Colonic mucosa (tissue), 4 donors: ENCODE measurements around the gene SLC35F1. TPM values are rescaled to one million over a fixed set of nuclear protein-coding genes. Genes with fewer than 3 reads are reported as not detected.

Experiments
- DNase-seq: peaks from one replicate; pipeline ENCODE4 v3.0.0-alpha.2; 2020
- H3K27ac ChIP-seq: fragments of 200-600 bp; one replicate; pipeline ENCODE4 v1.8.0; 2021
- H3K27me3 ChIP-seq: fragments of 200-600 bp; one replicate; pipeline ENCODE4 v1.8.0; 2021
- H3K36me3 ChIP-seq: fragments of 200-600 bp; one replicate; pipeline ENCODE4 v1.8.0; 2021
- H3K4me1 ChIP-seq: fragments of 200-600 bp; one replicate; pipeline ENCODE4 v1.8.0; 2021; ENCODE audit warnings: mild to moderate bottlenecking
- H3K4me3 ChIP-seq: fragments of 200-600 bp; one replicate; pipeline ENCODE4 v1.8.0; 2021
- H3K9ac ChIP-seq, 2 donors: one replicate each; pipeline ENCODE4 v1.7.0; 2013; ENCODE audit warnings: control low read depth in 2 of 2, low read depth in 2 of 2, low read length in 2 of 2
- H3K9me3 ChIP-seq: fragments of 200-600 bp; one replicate; pipeline ENCODE4 v1.8.0; 2021
- CTCF ChIP-seq: fragments of 200-600 bp; IDR thresholded peaks from one replicate; pipeline ENCODE4 v1.8.0; 2022; ENCODE audit warnings: antibody characterized with exemption, mild to moderate bottlenecking
- intact Hi-C: fragments of 100-400 bp; cut with DNase I; formaldehyde crosslinking; loops from one replicate; pipeline ENCODE4 v1.14.1; 2022
- total RNA-seq, 2 donors: library from RNA; stranded (reverse); fragmentation: NEBNext Ultra II Directional in 1 of 2; extraction: Animal tissue kit (Norgen Biotek cat#: 25700) in 1 of 2; gene quantifications; one replicate each; pipeline ENCODE4 v1.2.1, GENCODE V29; 2021
- donor health status: healthy.
- donor health status: DM: no; HTN: no; CAD: no.
- donor health status: DM: no; HTN: no; CAD: no.

Gene SLC35F1
- total RNA-seq, 2 donors from 2014 or later = 0.25 to 1.1 TPM

DNA sequence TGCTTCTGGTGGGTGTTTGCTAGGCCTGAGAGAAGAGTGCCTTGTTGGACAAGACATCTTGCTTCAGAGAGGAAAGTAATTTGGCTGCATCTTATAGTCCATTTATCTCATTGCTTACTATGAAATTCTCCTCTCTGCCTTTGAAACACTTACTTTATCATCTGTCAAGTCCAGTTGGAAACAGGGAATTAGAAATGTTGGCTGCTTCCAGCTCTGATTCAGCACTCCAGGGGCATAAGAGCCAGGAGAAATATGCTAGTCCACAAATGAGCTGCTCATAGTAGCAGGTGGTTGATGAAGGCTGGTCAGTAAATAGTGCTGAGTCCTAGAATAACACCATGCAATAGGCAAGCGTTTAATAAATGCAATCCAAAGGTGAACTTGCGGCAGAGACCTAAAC lies 227.1 kb downstream of the SLC35F1 start:
- H3K27me3 ChIP-seq = no peaks in the 10 kb centered on the region
- TF ChIP-seq CTCF = no peak
- no peaks in the 10 kb centered on the region for H3K9me3 ChIP-seq
- no peak overlapping the region for H3K4me3 ChIP-seq
- DNase-seq = no peak
- H3K4me1 ChIP-seq = no peaks in the 10 kb centered on the region
- H3K36me3 ChIP-seq = no peaks in the 10 kb centered on the region
- H3K9ac ChIP-seq = no peak overlapping the region
- H3K27ac ChIP-seq = no peak overlapping the region
- intact Hi-C loops = no loop called here

GRCh38 chr6:118134736-118135135 lies 227.7 kb downstream of the SLC35F1 start:
- DNase-seq = no peak
- Histone ChIP-seq H3K9me3 (no peaks in the 10 kb centered on the region), H3K27ac (no peak overlapping the region), H3K4me1 (no peaks in the 10 kb centered on the region), H3K27me3 (no peaks in the 10 kb centered on the region), H3K4me3 (no peak overlapping the region), H3K36me3 (no peaks in the 10 kb centered on the region), H3K9ac (no peak overlapping the region)
- no peak for TF ChIP-seq CTCF
- intact Hi-C loops = no loop called here

DNA sequence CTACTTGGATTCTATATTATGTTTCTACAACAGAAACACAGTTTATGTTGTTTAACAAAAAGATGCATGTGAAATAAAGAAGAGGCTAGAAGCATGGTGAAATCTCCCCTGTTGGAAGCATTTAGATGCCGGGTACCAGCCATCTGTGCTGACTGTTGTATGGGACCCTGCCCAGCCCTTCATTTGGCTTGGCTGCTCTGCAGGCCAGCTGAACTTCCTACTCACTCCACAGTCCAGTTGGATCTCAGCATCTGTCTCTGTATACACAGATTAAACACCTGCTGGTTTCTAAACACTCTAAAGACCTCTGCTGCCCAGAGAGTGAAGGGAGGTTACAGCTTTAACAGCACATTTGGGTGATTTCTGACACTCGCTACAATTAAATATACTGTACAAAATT lies 228.3 kb downstream of the SLC35F1 start:
- Histone ChIP-seq H3K4me1 (no peaks in the 10 kb centered on the region), H3K4me3 (no peak overlapping the region), H3K27me3 (no peaks in the 10 kb centered on the region), H3K9ac (no peak overlapping the region), H3K36me3 (no peaks in the 10 kb centered on the region), H3K9me3 (no peaks in the 10 kb centered on the region), H3K27ac (no peak overlapping the region)
- DNase-seq = no peak
- intact Hi-C loops = no loop called here
- TF ChIP-seq CTCF = no peak

DNA sequence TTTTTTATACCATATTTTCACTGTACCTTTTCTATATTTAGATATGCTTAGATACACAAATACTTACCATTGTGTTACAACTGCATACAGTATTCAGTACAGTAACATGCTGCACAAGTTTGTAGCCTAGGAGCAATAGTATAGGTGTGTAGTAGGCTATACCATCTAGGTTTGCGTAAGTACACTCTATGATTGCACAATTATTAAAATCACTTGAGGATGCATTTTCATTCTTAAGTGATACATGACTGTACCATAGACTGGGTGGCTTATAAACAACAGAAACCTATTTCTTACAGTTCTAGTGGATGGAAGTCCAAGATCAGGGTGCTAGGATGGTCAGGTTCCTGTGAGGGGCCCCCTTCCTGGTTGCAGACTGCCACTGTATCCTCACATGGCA lies 234.1 kb downstream of the SLC35F1 start:
- DNase-seq = no peak
- Histone ChIP-seq H3K27ac (no peak overlapping the region), H3K4me1 (no peaks in the 10 kb centered on the region), H3K27me3 (no peaks in the 10 kb centered on the region), H3K9me3 (no peaks in the 10 kb centered on the region), H3K9ac (no peak overlapping the region), H3K4me3 (no peak overlapping the region), H3K36me3 (no peaks in the 10 kb centered on the region)
- no peak for TF ChIP-seq CTCF
- intact Hi-C loops = no loop called here

- no peak for TF ChIP-seq CTCF
- H3K4me1 ChIP-seq = no peaks in the 10 kb centered on the region
- no peak overlapping the region for H3K9ac ChIP-seq
- H3K27ac ChIP-seq = no peak overlapping the region
- no peaks in the 10 kb centered on the region for H3K27me3 ChIP-seq
- H3K36me3 ChIP-seq = no peaks in the 10 kb centered on the region
- H3K4me3 ChIP-seq = no peak overlapping the region
- no peaks in the 10 kb centered on the region for H3K9me3 ChIP-seq
- no peak for DNase-seq
- intact Hi-C loops = no loop called here
These were observed 239.5 kb downstream of the SLC35F1 start for GRCh38 chr6:118146584-118146983.

DNA sequence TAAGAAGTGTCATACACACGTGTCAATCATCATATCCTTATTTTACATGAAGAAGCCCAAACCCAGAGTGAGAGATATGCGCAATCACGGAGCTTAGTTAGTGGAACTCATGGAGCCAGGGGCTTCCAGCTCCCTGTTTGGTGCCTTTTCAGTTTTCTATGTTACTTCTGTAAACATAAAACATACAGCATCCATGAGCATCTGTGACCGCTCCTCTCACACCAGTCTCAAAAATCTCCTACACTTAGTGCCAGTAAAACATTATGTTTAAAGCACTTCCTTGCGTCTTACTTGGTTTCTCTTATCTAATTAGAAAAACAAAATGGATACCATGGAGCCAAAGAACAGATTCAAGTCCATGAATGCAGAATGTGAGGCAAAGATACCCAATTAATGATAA lies 240.4 kb downstream of the SLC35F1 start:
- Histone ChIP-seq H3K4me1 (no peaks in the 10 kb centered on the region), H3K9me3 (no peaks in the 10 kb centered on the region), H3K27me3 (no peaks in the 10 kb centered on the region), H3K36me3 (no peaks in the 10 kb centered on the region), H3K9ac (no peak overlapping the region), H3K27ac (no peak overlapping the region), H3K4me3 (no peak overlapping the region)
- intact Hi-C loops = no loop called here
- DNase-seq = no peak
- TF ChIP-seq CTCF = no peak
